Measurements from ENCODE around the gene PODXL.

- TF ChIP-seq ZBTB44 (tag by site-specific recombination; IDR thresholded peaks at IDR 0.05), result no peak
- TF ChIP-seq REST (tag by site-specific recombination; IDR thresholded peaks at IDR 0.05), result no peak
- no peak for TF ChIP-seq CTCF (tag by site-specific recombination; IDR thresholded peaks at IDR 0.05)
Observed at GRCh38 chr7:131462059-131462458, 94.4 kb downstream of the PODXL start.
